Smooth muscle cell (in vitro differentiated cells): ENCODE measurements around the gene SLC4A2. TPM values are rescaled to one million over a fixed set of nuclear protein-coding genes. Genes with fewer than 3 reads are reported as not detected.

ENCODE experiments used
- DNase-seq: peaks from one replicate; lab custom pipeline; 2025; ENCODE audit not compliant: unreplicated experiment; lab: John Stamatoyannopoulos, UW
- H2AFZ ChIP-seq: fragments of 200-600 bp; sonication (generic); 2 replicates; pipeline ENCODE4 v1.6.0; 2016; ENCODE audit warnings: antibody characterized with exemption, low read depth, mild to moderate bottlenecking
- H3F3A ChIP-seq: fragments of 200-600 bp; sonication (generic); 2 replicates; pipeline ENCODE4 v1.6.0; 2017; ENCODE audit warnings: antibody characterized with exemption, low read depth
- H3K27ac ChIP-seq: fragments of 200-600 bp; sonication (generic); 2 replicates; pipeline ENCODE4 v1.5.1; 2016; ENCODE audit warnings: low read depth, mild to moderate bottlenecking
- H3K27me3 ChIP-seq: fragments of 200-600 bp; sonication (generic); 2 replicates; pipeline ENCODE4 v1.6.1; 2016; ENCODE audit warnings: low read depth, mild to moderate bottlenecking
- H3K36me3 ChIP-seq: fragments of 200-600 bp; sonication (generic); 2 replicates; pipeline ENCODE4 v1.5.1; 2016; ENCODE audit warnings: low read depth
- H3K4me1 ChIP-seq: fragments of 200-600 bp; sonication (generic); 2 replicates; pipeline ENCODE4 v1.5.1; 2016; ENCODE audit warnings: low read depth
- H3K4me2 ChIP-seq: fragments of 200-600 bp; sonication (generic); 2 replicates; pipeline ENCODE4 v1.6.0; 2016; ENCODE audit warnings: mild to moderate bottlenecking
- H3K4me3 ChIP-seq: fragments of 200-600 bp; sonication (generic); 2 replicates; pipeline ENCODE4 v1.5.1; 2016; ENCODE audit warnings: mild to moderate bottlenecking
- H3K79me2 ChIP-seq: fragments of 200-600 bp; sonication (generic); 2 replicates; pipeline ENCODE4 v1.6.0; 2016; ENCODE audit warnings: low read depth, mild to moderate bottlenecking
- H3K9ac ChIP-seq: fragments of 200-600 bp; sonication (generic); 2 replicates; pipeline ENCODE4 v1.6.0; 2016; ENCODE audit warnings: low read depth
- H3K9me3 ChIP-seq: fragments of 200-600 bp; sonication (generic); replicated peaks from 2 replicates; pipeline ENCODE4 v1.5.1; 2016; ENCODE audit warnings: low read depth
- H4K20me1 ChIP-seq: fragments of 200-600 bp; sonication (generic); 2 replicates; pipeline ENCODE4 v1.6.0; 2016; ENCODE audit warnings: low read depth
- WGBS: methylation state at CpG from one replicate; pipeline ENCODE4 v1.1.7; 2016; ENCODE audit warnings: low lambda C conversion rate; 5-methylcytosine and 5-hydroxymethylcytosine counted together
- polyA plus RNA-seq: library from polyadenylated mRNA; unstranded; fragments of >200 nt; fragmentation: Nextera tagmentation; extraction: Ambion mirVana; gene quantifications from 2 replicates; pipeline ENCODE4 v1.2.1, GENCODE V29; 2016
- total RNA-seq: library from RNA; depleted of rRNA; stranded (reverse); fragments of >200 nt; gene quantifications from 2 replicates; pipeline ENCODE4 v1.2.3, GENCODE V29; 2014
- TF ChIP-seq, protein P1 (sequence below): fragments of 200-600 bp; sonication (generic); IDR thresholded peaks from 2 replicates; pipeline ENCODE4 v1.5.1; 2017; ENCODE audit warnings: borderline replicate concordance, mild to moderate bottlenecking, antibody characterized with exemption; ENCODE audit not compliant: insufficient read depth, poor library complexity, severe bottlenecking

The SLC4A2 gene
- total and polyA plus RNA-seq, 2 experiments from 2014 or later: 89.3 to 96.4 TPM

DNA sequence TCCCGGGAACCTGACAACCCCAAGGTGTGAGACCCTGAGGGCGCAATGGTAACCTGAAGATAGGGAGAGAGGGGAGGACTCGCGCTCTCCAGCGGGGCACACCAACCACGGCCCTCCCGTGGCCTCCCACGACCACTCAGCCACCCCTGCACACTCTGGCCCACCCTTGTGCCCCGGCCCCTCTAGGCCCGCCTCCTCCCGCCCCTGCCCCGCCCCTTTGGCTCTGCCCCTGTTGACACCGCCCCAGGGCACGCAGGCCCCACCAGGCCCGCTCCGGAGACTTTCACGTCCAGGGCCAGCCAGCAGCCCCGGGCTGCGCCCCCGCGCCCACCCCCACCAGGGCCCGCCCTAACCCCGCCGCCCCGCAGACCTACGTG, 46.0 kb upstream of the SLC4A2 start:
- Histone ChIP-seq H3K4me2 (peak overlapping the region; percentile 76), H4K20me1 (no peaks in the 10 kb centered on the region), H3K79me2 (no peaks in the 10 kb centered on the region), H3K27ac (peak overlapping the region; percentile 4), H3K9ac (no peak overlapping the region), H3K27me3 (no peaks in the 10 kb centered on the region), H3K4me1 (peaks cover 22% of the 10 kb centered on the region), H2AFZ (no peak overlapping the region), H3K36me3 (no peaks in the 10 kb centered on the region), H3K9me3 (no peaks in the 10 kb centered on the region), H3K4me3 (peak overlapping the region; percentile 38), H3F3A (peaks cover 6% of the 10 kb centered on the region)
- 31% methylated on average over 18 of the region's 26 CpGs for WGBS
- TF ChIP-seq, protein P1, sequence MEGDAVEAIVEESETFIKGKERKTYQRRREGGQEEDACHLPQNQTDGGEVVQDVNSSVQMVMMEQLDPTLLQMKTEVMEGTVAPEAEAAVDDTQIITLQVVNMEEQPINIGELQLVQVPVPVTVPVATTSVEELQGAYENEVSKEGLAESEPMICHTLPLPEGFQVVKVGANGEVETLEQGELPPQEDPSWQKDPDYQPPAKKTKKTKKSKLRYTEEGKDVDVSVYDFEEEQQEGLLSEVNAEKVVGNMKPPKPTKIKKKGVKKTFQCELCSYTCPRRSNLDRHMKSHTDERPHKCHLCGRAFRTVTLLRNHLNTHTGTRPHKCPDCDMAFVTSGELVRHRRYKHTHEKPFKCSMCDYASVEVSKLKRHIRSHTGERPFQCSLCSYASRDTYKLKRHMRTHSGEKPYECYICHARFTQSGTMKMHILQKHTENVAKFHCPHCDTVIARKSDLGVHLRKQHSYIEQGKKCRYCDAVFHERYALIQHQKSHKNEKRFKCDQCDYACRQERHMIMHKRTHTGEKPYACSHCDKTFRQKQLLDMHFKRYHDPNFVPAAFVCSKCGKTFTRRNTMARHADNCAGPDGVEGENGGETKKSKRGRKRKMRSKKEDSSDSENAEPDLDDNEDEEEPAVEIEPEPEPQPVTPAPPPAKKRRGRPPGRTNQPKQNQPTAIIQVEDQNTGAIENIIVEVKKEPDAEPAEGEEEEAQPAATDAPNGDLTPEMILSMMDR: no peak
- no peak for DNase-seq

DNA sequence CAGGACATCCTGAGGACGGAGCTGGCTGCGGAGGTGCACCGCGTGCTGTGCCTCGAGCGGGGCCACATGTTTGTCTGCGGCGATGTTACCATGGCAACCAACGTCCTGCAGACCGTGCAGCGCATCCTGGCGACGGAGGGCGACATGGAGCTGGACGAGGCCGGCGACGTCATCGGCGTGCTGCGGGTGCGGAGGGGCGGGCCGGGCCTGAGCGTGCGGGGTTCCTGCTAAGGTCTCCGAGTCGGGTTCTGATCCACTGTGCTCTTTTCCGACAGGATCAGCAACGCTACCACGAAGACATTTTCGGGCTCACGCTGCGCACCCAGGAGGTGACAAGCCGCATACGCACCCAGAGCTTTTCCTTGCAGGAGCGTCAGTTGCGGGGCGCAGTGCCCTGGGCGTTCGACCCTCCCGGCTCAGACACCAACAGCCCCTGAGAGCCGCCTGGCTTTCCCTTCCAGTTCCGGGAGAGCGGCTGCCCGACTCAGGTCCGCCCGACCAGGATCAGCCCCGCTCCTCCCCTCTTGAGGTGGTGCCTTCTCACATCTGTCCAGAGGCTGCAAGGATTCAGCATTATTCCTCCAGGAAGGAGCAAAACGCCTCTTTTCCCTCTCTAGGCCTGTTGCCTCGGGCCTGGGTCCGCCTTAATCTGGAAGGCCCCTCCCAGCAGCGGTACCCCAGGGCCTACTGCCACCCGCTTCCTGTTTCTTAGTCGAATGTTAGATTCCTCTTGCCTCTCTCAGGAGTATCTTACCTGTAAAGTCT, 45.5 kb upstream of the SLC4A2 start:
- H3K4me3 ChIP-seq: peak overlapping the region; percentile 38
- no peak overlapping the region for H2AFZ ChIP-seq
- peak; percentile 23 for DNase-seq
- H4K20me1 ChIP-seq: no peaks in the 10 kb centered on the region
- H3K79me2 ChIP-seq: no peaks in the 10 kb centered on the region
- H3K36me3 ChIP-seq: no peaks in the 10 kb centered on the region
- no peaks in the 10 kb centered on the region for H3K9me3 ChIP-seq
- peak overlapping the region; percentile 76 for H3K4me2 ChIP-seq
- 54% methylated on average over 37 of the region's 55 CpGs for WGBS
- H3K4me1 ChIP-seq: peaks cover 23% of the 10 kb centered on the region
- peaks cover 6% of the 10 kb centered on the region for H3F3A ChIP-seq
- H3K27ac ChIP-seq: no peak overlapping the region
- H3K9ac ChIP-seq: peak overlapping the region; percentile 60
- TF ChIP-seq, protein P1: no peak
- no peaks in the 10 kb centered on the region for H3K27me3 ChIP-seq

DNA sequence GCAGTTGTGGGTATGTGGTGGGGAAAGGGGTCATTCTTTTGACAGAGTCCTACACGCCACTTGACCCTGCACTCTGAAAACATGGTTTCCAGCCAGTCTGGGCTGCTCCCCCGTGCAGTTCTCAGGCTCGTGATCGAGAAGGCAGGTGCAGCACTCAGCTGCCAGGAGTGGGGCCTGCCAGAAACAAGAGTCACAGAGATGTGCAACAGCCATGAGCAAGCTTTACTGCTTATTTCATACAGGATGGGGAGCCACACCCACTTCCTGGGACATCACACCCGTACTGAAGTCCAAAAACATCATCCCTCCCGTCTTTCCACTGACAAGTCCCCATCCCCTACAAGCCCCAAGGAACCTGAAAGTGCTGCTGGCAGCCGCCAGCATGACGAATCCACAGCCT, 44.4 kb upstream of the SLC4A2 start:
- Histone ChIP-seq H3F3A (peaks cover 6% of the 10 kb centered on the region), H3K9me3 (no peaks in the 10 kb centered on the region), H3K27me3 (no peaks in the 10 kb centered on the region), H3K9ac (no peak overlapping the region), H3K4me2 (no peak overlapping the region), H3K4me3 (no peak overlapping the region), H2AFZ (no peak overlapping the region), H3K36me3 (no peaks in the 10 kb centered on the region), H3K27ac (no peak overlapping the region), H4K20me1 (no peaks in the 10 kb centered on the region), H3K4me1 (peaks cover 21% of the 10 kb centered on the region), H3K79me2 (no peaks in the 10 kb centered on the region)
- no peak for DNase-seq
- WGBS: 96% methylated on average over 8 of the region's 8 CpGs
- TF ChIP-seq, protein P1: no peak

DNA sequence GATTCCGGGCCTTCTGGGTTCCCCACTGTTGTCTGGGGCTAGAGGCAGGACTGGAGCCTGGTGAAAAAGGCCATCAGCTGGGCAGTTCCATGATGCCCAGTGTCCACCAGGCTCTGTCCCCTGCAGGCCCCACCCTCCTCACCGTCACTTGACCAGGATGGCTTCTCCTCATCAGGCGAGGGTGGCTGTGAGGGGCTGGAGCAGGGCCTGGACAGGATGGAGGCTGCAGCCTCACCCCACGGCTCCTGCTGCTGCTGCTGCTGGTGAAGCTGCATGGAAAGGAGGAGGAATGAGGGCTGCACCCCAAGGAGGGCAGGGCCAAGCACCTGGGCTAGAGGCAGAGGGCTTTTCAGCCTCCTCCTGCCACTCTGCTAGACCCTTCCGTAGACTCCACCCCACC, 43.4 kb upstream of the SLC4A2 start:
- Histone ChIP-seq H3K9ac (no peak overlapping the region), H3F3A (peaks cover under 1% of the 10 kb centered on the region), H3K4me2 (no peak overlapping the region), H3K27ac (no peak overlapping the region), H3K79me2 (no peaks in the 10 kb centered on the region), H3K27me3 (no peaks in the 10 kb centered on the region), H2AFZ (no peak overlapping the region), H3K4me3 (no peak overlapping the region), H3K9me3 (no peaks in the 10 kb centered on the region), H4K20me1 (no peaks in the 10 kb centered on the region), H3K36me3 (no peaks in the 10 kb centered on the region), H3K4me1 (peaks cover 21% of the 10 kb centered on the region)
- WGBS: 88% methylated on average over 5 of the region's 5 CpGs
- no peak for DNase-seq
- TF ChIP-seq, protein P1: no peak
